SW480 (cell line): ENCODE measurements around the gene SPATA13.
A peak's percentile ranks its signal among the peaks of the same experiment; 100 is the strongest.

ENCODE experiments used
- DNase-seq: peaks from one replicate; pipeline ENCODE4 v3.0.0-alpha.2; 2016; ENCODE audit warnings: low spot score

Gene SPATA13

DNA sequence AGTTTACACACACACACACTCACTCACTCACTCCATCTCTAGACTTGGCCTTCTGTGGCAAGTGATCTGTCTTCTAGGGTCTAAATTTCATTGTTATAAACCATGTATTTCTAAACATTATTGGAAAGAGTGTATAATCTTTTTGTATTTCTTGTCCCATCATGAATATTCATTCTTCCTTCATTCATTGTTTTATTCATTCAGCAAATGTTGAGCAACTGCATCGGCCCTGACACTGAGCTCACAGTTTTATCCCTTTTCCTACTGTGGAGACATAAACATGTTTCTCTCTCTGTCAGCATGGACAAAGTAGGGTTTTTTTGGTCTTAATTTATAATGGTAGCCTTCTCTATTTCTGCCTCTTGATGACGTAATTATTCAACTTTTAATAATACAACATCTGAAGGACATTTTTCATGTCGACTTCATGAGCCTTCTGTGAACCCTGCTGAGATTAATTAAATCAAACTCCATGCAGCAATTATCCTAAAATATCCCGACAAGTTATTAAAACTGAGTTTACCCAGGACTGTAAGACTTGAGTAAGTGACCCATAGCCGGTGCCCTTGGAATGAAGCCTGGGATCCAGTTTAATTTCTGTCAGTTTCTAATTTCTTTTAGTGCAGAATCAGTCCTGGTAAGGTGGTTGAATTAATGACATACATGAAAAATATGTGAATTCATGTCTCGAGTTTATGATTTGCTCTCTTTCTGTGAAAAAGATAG is 7.3 kb downstream of the SPATA13 start:
- DNase-seq = no peak

DNA sequence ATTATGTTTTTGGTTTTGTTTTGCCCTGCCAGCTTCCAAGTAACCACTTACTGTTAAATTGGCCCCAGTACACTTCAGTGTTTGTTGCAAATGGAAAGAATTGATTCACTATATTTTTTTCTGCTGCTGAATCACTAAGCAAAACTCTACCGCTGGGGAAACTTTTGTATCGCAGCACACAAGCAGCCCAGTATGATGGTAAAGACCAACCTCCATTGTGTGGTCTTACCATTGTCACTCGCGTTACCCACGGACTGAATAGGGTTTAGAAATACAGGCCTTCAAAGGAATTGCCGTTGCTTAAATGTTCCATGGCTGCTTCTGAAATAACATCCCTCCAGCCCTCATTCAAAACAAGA is 7.9 kb downstream of the SPATA13 start:
- DNase-seq = no peak

DNA sequence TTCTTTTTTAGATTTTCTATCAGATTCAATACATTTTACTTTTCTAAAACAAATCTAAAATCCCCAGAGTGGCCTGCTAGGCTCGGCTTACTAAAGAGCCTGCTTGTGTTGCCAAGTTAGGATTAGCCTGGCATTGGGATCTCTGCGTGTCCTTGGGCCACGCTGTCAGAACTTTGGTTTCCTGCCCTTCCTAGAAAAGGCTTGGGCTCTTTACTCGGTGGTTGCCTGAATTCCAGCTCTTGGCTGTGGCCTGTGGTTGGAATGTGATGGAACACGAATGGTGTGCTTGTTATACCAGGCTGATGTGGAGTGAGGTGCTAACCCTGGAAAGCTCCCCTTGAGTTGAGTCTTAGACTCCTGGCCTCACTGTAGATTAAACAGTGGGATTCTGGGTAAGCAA is 8.5 kb downstream of the SPATA13 start:
- DNase-seq = no peak

DNA sequence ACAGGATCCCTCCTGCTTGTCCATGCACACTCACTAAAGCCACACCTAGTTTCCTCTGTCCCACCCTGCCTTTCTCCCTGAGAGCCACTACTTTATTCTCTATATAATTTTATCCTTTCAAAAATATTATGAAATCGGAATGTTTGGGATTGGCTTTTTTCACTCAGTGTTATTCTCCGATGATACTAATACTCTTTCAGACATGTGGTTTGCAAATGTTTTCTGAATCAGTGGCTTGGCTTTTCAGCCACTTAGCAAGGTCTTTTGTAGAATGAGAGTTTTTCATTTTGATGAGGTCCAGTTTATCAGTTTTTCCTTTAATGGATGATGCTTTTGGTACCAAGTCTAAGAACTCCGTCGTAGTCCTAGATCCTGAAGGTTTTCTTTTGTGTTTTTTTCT is 11.6 kb downstream of the SPATA13 start:
- DNase-seq = no peak

DNA sequence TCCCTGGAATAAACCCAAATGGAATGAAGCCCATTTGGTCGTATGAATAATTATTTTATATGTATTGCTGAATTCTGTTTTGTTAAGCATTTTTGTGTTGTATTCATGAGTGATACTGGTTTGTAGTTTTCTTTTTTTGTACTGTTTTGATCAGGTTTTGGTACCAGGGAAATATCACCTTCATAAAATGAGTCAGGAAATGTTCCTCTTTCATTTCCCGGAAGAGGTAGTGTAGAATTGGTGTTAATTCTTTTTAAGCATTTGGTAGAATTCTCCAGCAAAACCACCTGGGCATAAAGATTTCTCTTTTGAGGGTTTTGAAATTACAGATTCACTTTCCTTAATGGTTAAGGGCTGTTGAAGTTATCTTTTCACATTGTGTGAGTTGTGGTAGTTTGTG is 13.3 kb downstream of the SPATA13 start:
- no peak for DNase-seq

DNA sequence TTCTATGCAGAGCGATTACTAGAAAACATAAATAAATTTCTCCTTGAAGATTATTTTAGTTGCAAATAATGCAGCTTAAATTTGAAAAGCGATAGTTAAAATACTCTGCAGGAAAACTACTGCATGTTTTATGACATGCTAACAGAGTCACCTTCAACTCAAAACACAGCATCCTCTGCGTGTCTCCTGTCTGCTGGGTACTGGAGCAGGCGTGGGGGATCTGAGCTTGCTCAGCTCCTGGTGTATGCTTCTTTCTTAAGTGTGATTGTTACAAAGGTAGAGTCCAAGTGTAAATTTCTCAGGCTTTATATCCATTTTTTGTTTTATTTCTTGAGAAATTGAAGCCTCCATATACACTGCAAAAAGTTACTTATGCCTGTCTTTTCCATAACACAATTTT is 15.3 kb downstream of the SPATA13 start:
- DNase-seq = no peak

DNA sequence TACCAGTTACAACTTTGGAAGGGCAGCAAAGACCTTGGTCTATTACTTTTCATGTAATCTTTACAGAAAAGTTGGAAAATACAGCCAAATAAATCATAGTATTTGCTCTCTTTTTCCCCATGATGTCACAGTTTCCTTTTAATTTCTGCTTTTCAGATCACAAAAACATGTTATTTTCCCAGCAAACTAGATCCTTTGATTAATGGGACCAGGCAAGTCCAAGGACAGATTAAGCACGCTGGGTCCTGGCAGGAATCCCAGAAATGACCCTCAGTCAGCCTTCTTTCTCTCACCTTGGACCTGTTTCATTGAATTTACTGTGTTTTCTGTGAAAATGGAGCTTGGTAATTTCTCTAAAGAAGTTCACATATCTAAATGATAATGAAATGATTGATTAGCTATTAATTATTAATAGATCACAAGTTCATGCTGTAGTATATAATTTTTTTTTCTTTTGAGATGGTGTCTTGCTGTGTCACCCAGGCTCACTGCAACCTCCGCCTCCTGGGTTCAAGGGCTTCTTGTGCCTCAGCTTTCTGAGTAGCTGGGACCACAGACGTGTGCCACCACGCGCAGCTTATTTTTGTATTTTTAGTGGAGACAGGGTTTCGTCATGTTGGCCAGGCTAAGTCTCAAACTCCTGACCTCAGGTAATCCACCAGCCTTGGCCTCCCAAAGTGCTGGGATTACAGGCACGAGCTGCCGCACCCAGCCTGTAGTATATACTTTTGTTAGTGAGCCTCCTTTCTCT is 16.0 kb downstream of the SPATA13 start:
- DNase-seq = no peak

DNA sequence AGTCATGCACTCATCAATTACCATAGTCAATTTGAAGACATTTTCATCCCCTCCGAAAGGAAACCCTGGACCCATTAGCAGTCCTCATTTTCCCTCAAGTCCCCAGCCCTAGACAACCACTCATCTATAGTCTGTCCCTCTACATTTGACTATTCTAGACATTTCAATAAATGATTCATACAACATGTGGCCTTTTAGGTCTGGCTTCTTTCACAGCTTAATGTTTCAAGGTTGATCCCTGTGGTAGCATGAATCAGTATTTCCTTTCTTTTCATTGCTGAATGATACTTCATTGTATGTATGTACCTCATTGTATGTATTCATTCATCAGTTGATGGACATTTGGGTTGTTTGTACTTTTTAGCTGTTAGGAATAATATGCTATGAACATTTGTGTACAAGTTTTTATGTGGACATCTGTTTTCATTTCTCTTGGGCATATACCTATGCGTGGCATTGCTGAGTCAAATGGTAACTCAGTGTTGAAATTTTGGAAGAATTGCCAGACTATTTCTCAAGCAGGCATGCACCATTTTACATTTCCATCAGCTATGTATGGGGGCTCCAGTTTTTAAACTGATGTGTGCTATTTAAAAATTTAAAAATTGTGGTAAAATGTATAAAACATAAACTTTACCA is 18.4 kb downstream of the SPATA13 start:
- DNase-seq = no peak

DNA sequence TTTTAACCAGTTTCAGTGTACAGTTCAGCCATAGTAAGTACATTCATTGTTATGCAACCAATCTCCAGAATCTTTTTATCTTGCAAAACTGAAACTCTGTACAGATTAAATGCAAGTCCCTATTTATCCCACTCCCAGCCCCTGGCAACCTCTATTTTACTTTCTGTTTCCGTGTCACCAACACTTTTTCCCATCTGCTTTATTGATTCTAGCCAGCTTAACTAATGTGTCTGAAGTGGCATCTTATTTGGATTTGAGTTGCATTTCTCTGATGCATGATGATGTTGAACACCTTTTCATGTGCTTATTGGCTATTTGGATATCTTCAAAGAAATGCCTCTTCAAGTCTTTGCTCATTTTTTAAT is 18.9 kb downstream of the SPATA13 start:
- DNase-seq = no peak

DNA sequence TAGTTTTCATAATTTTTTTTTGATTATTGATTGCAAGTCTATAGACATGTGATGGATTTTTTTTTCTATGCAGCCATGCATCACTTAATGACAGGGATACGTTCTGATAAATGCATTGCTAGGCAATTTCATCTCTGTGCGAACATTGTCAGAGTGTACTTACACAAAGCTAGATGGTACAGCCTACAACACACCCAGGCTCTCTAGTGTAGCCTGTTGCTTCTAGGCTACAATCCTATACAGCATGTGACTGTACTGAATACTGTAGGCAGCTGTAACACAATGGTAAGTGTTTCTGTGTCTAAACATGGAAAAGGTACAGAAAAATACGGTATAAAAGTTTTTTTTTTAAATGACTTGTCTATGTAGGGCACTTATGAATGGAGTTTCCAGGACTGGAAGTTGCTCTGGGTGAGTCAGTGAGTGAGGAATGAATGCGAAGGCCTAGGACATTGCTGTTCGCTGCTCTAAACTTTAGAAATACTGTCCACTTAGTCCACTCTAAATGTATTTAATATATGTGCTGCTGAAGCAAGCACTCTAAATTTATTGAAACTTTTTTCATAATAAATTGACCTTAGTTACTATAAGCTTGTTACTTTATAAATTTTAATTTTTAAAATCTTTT is 20.3 kb downstream of the SPATA13 start:
- DNase-seq = no peak

DNA sequence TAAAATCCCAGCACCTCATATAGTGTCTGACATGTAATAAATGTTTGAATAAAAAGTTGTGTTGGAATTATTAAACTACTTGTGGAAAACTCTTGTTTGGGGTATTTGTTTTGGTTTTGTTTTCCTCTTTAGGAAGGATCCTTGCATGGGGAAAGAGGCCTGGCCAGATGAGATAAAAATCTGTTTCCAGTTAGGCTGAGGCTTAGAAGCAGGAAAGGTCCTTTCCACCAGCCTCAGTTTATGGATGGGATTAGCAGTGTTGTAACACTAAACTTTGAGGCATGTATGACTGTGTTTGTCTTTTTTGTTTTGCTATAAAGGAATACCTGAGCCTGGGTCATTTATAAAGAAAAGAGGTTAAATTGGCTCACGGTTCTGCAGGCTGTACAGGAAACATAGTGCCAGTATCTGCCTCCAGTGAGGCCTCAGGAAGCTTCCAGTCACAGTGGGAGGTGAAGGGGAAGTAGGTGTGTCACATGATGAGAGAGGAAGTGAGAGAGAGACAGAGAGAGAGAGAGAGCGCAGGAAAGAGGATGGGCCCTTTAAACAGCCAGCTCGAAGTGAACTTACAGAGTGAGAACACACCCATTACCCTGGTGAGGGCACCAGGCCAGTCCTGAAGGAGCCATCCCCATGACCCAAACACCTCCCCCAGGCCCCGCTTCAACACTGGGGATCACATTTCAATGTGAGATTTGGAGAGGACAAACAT is 21.6 kb downstream of the SPATA13 start:
- no peak for DNase-seq

DNA sequence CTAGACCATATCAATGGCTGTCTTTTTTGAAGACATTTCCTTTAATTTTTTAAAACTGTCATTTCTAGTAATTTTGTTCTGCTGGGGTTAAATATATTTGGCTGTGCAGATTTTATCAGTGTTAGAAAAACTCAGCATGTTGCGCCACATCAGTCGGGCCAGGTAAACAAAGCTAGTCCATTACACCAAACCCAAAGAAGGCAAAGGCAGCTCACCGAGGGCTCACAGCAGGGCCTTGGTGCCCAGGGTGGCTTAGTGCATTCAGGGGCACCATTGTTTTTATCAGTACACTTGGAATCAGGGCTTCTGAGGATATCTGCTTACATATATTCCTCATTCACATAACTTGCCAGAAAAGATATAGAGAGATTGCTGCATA is 22.2 kb downstream of the SPATA13 start:
- DNase-seq = no peak

DNA sequence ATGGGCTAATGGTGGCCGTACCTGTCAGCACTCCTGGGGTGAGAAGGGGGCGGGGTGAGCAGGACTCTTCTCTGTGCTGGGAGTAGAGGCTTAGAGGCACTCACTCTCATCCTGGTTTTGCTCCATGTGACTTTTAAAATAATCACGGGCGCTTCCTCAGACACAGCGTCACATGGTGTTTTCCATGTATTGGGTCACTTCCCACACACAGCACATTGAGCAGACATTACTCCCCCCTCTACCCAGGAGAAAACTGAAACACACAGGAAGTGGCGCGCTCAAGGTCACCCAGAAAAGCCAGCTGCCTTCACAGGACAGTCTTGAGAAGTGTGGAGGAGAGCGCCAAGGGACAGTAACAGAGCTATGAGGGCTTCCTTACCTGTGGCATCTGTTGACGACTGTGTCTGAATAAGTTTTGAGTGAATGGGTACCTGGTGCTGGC is 23.2 kb downstream of the SPATA13 start:
- DNase-seq = peak; percentile 36

DNA sequence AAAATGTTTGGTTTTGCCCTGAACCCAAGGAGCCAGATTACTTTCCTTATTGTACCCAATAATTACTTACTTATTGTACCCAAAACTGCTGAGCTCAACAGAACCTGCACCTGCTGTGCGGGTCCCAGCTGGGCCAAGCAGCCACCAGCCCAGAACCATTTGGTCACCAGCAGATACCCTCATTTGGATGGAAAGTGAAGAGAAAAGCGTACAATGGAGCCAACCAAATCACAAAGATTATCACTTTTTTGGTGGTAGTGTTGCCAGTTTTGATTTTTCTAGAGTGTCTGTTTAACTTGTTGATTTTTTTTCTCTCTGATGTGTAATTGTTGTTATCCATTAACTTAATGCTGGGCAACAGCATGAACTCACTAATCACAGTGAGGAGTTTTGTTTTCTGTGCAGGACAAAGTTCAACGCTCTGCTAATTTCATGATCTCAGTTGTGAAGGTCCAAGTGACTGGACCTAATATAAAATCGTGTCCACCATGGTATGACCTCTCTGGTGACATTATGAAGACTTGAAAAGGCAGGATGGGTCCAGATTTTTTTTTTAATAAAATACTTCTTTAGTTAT is 23.8 kb downstream of the SPATA13 start:
- peak; percentile 33 for DNase-seq

DNA sequence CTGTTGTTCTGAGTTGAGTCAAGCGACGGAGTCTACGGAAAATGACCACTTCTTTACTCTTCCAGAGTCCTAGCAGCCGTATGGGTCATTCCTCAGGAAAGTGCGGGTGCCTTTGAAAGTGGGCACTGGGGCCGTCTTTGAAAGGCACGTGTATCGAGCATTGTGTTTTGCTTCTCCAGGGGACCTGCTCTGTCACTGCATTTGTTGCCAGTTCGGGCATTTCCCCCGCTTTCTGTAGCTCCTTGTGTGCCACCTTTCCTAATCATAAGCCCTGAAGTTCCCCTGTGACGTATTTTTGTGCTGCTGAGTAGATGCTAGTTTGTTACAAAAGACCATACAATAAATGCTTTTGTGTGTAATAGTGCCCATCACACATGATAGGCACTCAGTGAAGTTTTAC is 24.4 kb downstream of the SPATA13 start:
- no peak for DNase-seq

DNA sequence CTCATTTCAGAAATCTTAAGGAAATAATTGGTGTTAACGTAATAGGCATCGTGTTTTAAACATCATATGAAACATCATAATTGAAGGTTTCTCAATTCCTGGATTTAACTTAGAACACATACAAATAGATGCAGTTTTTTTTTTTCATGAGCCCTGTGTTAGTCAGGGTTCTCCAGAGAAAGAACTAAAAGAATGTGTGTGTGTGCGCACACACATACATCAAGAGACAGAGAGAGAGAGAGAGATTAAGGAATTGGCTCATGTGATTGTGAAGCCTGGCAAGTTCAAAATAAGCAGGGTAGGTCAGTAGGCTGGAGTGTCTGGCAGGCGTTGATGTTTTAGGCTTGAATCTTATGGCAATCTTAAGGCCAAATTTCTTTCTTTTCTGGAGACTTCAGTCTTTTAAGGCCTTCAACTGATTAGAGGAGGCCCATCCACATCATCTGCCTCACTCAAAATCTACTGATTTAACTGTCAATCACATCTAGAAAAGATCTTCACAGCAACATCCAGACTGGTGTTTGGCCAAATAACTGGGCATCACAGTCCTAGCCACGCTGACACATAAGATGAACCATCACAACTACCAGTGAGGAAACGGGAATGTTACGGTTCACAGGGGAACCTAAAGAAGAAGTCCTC is 25.2 kb downstream of the SPATA13 start:
- no peak for DNase-seq

DNA sequence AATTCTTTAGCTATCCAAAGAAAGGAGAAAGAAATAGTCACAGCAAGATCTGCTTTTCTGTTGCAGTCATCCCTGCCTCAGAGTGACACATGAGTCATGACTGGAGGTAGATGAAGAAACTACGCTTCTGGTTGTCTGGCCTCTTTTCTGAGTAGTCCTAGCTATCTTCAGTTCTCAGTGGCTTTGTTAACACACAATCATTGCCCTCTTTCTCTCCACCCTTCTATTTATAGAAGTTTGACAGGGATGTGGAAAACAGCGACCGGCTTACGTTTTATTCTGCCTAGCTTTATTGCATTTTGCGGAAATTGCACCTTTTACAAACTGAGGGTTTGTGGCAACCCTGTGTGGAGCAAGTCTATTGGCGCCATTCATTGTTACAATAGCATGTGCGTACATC is 26.7 kb downstream of the SPATA13 start:
- no peak for DNase-seq

DNA sequence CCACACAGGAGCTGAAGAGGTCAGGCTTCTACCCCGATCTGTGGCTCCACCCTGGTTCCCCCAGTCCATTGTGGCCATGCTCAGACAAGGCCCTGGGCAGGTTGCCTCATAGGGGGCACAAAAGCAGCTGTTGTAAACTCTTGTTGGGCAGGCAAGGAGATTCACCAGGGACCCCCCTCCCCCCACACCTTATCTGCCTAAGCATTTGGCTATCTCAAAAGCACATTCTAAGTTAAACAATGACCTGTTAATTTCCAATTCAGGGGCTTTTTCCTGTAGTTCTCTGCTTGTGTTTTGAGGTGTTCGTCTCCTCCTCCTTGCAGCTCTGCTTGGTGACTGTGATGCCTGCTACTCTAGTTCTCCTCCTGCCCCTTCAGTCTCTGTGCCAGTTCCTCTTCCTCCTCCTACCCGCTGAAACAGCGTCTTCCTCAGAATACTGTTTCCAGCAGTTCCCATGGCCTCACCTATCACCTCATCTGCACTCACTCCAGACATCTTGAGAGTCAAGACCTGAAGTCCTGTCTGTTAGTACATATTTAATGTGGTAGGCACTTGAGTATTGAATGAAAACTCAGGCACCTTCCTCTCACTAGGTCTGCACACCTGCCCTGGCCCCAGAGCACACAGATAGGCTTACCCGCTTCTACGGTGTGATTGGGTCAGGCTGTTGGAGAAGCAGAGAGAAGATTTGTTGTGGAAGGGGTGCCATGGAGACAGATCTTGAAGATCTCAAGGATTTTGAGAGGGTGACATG is 31.7 kb downstream of the SPATA13 start:
- DNase-seq = no peak

DNA sequence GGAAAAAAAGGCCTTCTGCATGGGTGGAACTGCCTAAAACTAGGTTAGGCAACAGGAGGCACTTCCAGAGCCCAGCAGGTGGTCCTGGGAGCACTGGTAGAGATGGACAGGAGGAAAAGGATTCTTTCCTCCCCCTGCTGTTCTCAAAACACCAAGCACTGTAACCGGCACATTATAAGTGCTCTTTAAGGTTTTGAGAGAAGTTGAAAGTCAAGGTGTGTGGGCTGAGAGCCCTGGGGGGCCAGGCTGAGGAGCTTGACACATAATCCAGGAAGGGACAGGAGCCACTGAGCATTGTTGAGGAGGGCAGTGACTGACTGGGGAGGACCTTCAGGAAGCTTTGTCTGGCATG is 32.3 kb downstream of the SPATA13 start:
- no peak for DNase-seq

DNA sequence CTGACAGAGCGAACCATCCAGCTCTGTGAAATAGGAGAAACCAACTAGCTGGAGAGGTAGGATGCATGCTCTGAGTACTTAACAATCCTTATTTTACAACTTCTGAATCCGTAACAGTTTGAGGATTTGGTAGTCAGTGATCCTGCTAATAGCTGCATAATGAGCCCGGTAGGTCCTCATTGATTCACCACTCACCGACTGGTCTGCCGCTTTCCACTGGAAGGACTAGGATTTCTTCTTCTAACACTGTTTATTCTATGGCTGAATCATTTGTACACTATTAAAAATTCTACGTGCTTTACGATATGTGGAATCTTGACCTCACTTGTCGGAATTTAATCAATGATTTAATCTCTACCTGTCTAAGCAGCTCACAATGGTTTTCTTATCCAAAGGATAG is 33.9 kb downstream of the SPATA13 start:
- DNase-seq = no peak

DNA sequence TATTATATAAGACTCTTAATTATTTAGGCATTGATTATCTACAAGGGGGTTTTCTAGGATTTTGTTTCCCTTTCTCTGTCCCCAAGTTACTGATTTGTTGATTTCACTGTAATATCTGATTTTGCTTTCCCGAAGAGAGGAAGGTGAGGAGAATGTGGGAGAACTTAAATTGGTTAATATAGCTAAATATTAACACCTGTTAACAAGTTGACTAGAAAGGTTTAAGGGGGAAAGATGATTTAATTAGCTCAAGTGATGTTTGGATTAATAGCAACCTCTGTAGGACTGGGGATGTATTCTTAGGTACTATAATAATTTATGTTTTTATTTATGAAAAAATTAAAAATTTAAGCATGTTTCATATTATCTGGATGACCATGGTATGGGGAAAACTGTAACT is 35.1 kb downstream of the SPATA13 start:
- DNase-seq = no peak
